SK-N-MC (cell line): ENCODE measurements around the gene NDUFAF7.
"Not testable (repeated sequence)": the region's sequence is repeated elsewhere in the genome, so short reads cannot be mapped to it uniquely, and the experiment has no call there.

Experiments
- DNase-seq: peaks from one replicate; pipeline ENCODE4 v3.0.0-alpha.2; 2011; ENCODE audit warnings: low read depth, low spot score
- H3K27ac ChIP-seq: fragments of 200-600 bp; sonication (generic); 2 replicates; pipeline ENCODE4 v1.5.1; 2016; ENCODE audit warnings: mixed run types
- H3K36me3 ChIP-seq: fragments of 200-600 bp; sonication (generic); 2 replicates; pipeline ENCODE4 v1.6.1; 2017; ENCODE audit warnings: antibody characterized with exemption, low read length, mixed read lengths; ENCODE audit not compliant: insufficient read depth
- H3K4me3 ChIP-seq: fragments of 200-600 bp; sonication (generic); 2 replicates; pipeline ENCODE4 v1.5.1; 2016
- H3K9ac ChIP-seq: fragments of 200-600 bp; sonication (generic); 2 replicates; pipeline ENCODE4 v1.8.0; 2017; ENCODE audit warnings: mixed run types, mixed read lengths; ENCODE audit not compliant: insufficient read length
- H3K9me3 ChIP-seq: fragments of 200-600 bp; sonication (generic); 2 replicates; pipeline ENCODE4 v1.6.1; 2017; ENCODE audit warnings: low read depth, mild to moderate bottlenecking, antibody characterized with exemption, low read length, moderate library complexity, mixed read lengths
- EZH2 ChIP-seq: fragments of 200-600 bp; sonication (generic); IDR thresholded peaks from one replicate; pipeline ENCODE4 v1.6.1; 2017; ENCODE audit warnings: antibody characterized with exemption
- FOXP2 ChIP-seq: optimal IDR thresholded peaks from 2 replicates; pipeline ENCODE3; 2011; ENCODE audit warnings: mild to moderate bottlenecking, moderate library complexity; ENCODE audit not compliant: insufficient read depth; ENCODE audit errors: extremely low read length, control extremely low read depth
- POLR2AphosphoS5 ChIP-seq: IDR thresholded peaks from 2 replicates; pipeline ENCODE4 v1.6.1; 2012; ENCODE audit warnings: mild to moderate bottlenecking, low read depth, low read length, borderline replicate concordance

Gene NDUFAF7

GRCh38 chr2:37192551-37192950 is 38.9 kb upstream of the NDUFAF7 start:
- Histone ChIP-seq H3K27ac (no peak overlapping the region), H3K9me3 (no peaks in the 10 kb centered on the region), H3K4me3 (no peak overlapping the region), H3K9ac (no peak overlapping the region), H3K36me3 (no peaks in the 10 kb centered on the region)
- TF ChIP-seq EZH2 = no peak
- DNase-seq = no peak

GRCh38 chr2:37195862-37196319 is 35.6 kb upstream of the NDUFAF7 start:
- not testable (repeated sequence) for H3K9me3 ChIP-seq, H3K27ac ChIP-seq, DNase-seq
- Histone ChIP-seq H3K9ac (peak overlapping the region; percentile 90), H3K36me3 (peaks cover 22% of the 10 kb centered on the region), H3K4me3 (peak overlapping the region; percentile 98)

- H3K9me3 ChIP-seq = no peaks in the 10 kb centered on the region
- DNase-seq = no peak
- H3K27ac ChIP-seq = peak within 1 kb of the TSS; percentile 70
- peak within 1 kb of the TSS; percentile 98 for H3K4me3 ChIP-seq
- peak within 1 kb of the TSS; percentile 90 for H3K9ac ChIP-seq
- TF ChIP-seq EZH2 = no peak
- peak; percentile 93 for TF ChIP-seq POLR2AphosphoS5
- H3K36me3 ChIP-seq = peaks cover 29% of the 10 kb centered on the region
Measured at GRCh38 chr2:37196320-37197195, 34.9 kb upstream of the NDUFAF7 start, which contains the start of gene CEBPZOS. Gene CEBPZOS, plus strand, starts transcription at chr2:37196496. Its CDS starts 3,209 bp downstream, at chr2:37199705.

- no peak overlapping the region for H3K9ac ChIP-seq
- no peak for DNase-seq
- H3K4me3 ChIP-seq = no peak overlapping the region
- TF ChIP-seq POLR2AphosphoS5 (no peak), FOXP2 (no peak), EZH2 (no peak)
- H3K9me3 ChIP-seq = peaks cover 6% of the 10 kb centered on the region
- H3K36me3 ChIP-seq = peaks cover 49% of the 10 kb centered on the region
- peak overlapping the region; percentile 13; the same call in 1 of the 2 replicates for H3K27ac ChIP-seq
Measured at GRCh38 chr2:37198681-37199065, 32.8 kb upstream of the NDUFAF7 start.

- no peak for DNase-seq
- H3K4me3 ChIP-seq = no peak overlapping the region
- H3K9ac ChIP-seq = no peak overlapping the region
- peaks cover 74% of the 10 kb centered on the region for H3K36me3 ChIP-seq
- TF ChIP-seq FOXP2 (no peak), EZH2 (no peak), POLR2AphosphoS5 (no peak)
- peak overlapping the region; percentile 27; the same call in 1 of the 2 replicates for H3K27ac ChIP-seq
- H3K9me3 ChIP-seq = peaks cover 26% of the 10 kb centered on the region
Measured at GRCh38 chr2:37201208-37201607, 30.2 kb upstream of the NDUFAF7 start.

- no peak overlapping the region for H3K4me3 ChIP-seq
- no peak for DNase-seq
- peaks cover 32% of the 10 kb centered on the region for H3K9me3 ChIP-seq
- H3K36me3 ChIP-seq = peaks cover 80% of the 10 kb centered on the region
- no peak for TF ChIP-seq POLR2AphosphoS5
- no peak for TF ChIP-seq EZH2
- TF ChIP-seq FOXP2 = no peak
- no peak overlapping the region for H3K9ac ChIP-seq
- peak overlapping the region; percentile 27; the same call in 1 of the 2 replicates for H3K27ac ChIP-seq
Measured at GRCh38 chr2:37201766-37202165, 29.7 kb upstream of the NDUFAF7 start.

- Histone ChIP-seq H3K9ac (no peak overlapping the region), H3K27ac (no peak overlapping the region), H3K9me3 (peaks cover 44% of the 10 kb centered on the region), H3K36me3 (peaks cover 94% of the 10 kb centered on the region), H3K4me3 (peak overlapping the region; percentile 7; the same call in 1 of the 2 replicates)
- DNase-seq = no peak
- TF ChIP-seq POLR2AphosphoS5 = no peak
- no peak for TF ChIP-seq EZH2
- no peak for TF ChIP-seq FOXP2
Measured at GRCh38 chr2:37203708-37204107, 27.8 kb upstream of the NDUFAF7 start.

- H3K27ac ChIP-seq, H3K4me3 ChIP-seq, H3K9ac ChIP-seq, DNase-seq: not testable (repeated sequence)
- Histone ChIP-seq H3K9me3 (peaks cover 54% of the 10 kb centered on the region), H3K36me3 (peaks cover 99% of the 10 kb centered on the region)
Measured at GRCh38 chr2:37205071-37205661, 26.3 kb upstream of the NDUFAF7 start.
